Neural progenitor cell (in vitro differentiated cells): ENCODE data around the gene CYFIP2. TPM values are rescaled to one million over a fixed set of nuclear protein-coding genes. Genes with fewer than 3 reads are reported as not detected.

Experiments
- DNase-seq: peaks from one replicate; pipeline ENCODE4 v3.0.0-alpha.2; 2016; ENCODE audit warnings: low spot score
- H2AFZ ChIP-seq: fragments of 200-600 bp; sonication (generic); replicated peaks from 2 replicates; pipeline ENCODE4 v1.6.1; 2016; ENCODE audit warnings: antibody characterized with exemption
- H3F3A ChIP-seq: fragments of 200-600 bp; sonication (generic); 2 replicates; pipeline ENCODE4 v1.6.1; 2016; ENCODE audit warnings: antibody characterized with exemption, low read depth
- H3K27ac ChIP-seq: fragments of 200-600 bp; sonication (generic); 2 replicates; pipeline ENCODE4 v1.5.1; 2016; ENCODE audit warnings: mild to moderate bottlenecking
- H3K27me3 ChIP-seq: fragments of 200-600 bp; sonication (generic); 2 replicates; pipeline ENCODE4 v1.6.1; 2016; ENCODE audit warnings: mild to moderate bottlenecking, moderate library complexity
- H3K36me3 ChIP-seq: fragments of 200-600 bp; sonication (generic); 2 replicates; pipeline ENCODE4 v1.5.1; 2016
- H3K4me1 ChIP-seq: fragments of 200-600 bp; sonication (generic); 2 replicates; pipeline ENCODE4 v1.6.1; 2016; ENCODE audit warnings: mixed run types
- H3K4me2 ChIP-seq: fragments of 200-600 bp; sonication (generic); 2 replicates; pipeline ENCODE4 v1.6.1; 2016
- H3K4me3 ChIP-seq: fragments of 200-600 bp; sonication (generic); 2 replicates; pipeline ENCODE4 v1.5.1; 2016
- H3K79me2 ChIP-seq: fragments of 200-600 bp; sonication (generic); 2 replicates; pipeline ENCODE4 v1.6.1; 2016; ENCODE audit warnings: low read depth
- H3K9ac ChIP-seq: fragments of 200-600 bp; sonication (generic); 2 replicates; pipeline ENCODE4 v1.6.1; 2016
- H3K9me3 ChIP-seq: fragments of 200-600 bp; sonication (generic); 2 replicates; pipeline ENCODE4 v1.5.1; 2016; ENCODE audit warnings: low read depth
- H4K20me1 ChIP-seq: fragments of 200-600 bp; sonication (generic); 2 replicates; pipeline ENCODE4 v1.6.1; 2016; ENCODE audit warnings: low read depth
- H3K27ac Mint-ChIP-seq: 3 replicates; pipeline ENCODE4 v1.8.0; 2021; ENCODE audit warnings: mixed read lengths
- H3K27me3 Mint-ChIP-seq: 2 replicates; pipeline ENCODE4 v1.8.0; 2022; ENCODE audit warnings: low read depth, mild to moderate bottlenecking, inconsistent platforms, moderate library complexity, mixed read lengths; ENCODE audit not compliant: insufficient read depth
- H3K36me3 Mint-ChIP-seq: 3 replicates; pipeline ENCODE4 v1.8.0; 2021; ENCODE audit warnings: mixed read lengths
- H3K4me1 Mint-ChIP-seq: 3 replicates; pipeline ENCODE4 v1.8.0; 2021; ENCODE audit warnings: mixed read lengths
- H3K4me3 Mint-ChIP-seq: 3 replicates; pipeline ENCODE4 v1.8.0; 2021; ENCODE audit warnings: mild to moderate bottlenecking, moderate library complexity, mixed read lengths
- H3K9me3 Mint-ChIP-seq: 3 replicates; pipeline ENCODE4 v1.8.0; 2020; ENCODE audit warnings: mixed read lengths
- CTCF ChIP-seq: fragments of 200-600 bp; sonication (generic); IDR thresholded peaks from 2 replicates; pipeline ENCODE4 v1.5.1; 2017; ENCODE audit warnings: antibody characterized with exemption, mild to moderate bottlenecking
- EZH2 ChIP-seq: fragments of 200-600 bp; sonication (generic); IDR thresholded peaks from 2 replicates; pipeline ENCODE4 v1.6.1; 2017; ENCODE audit warnings: antibody characterized with exemption, mild to moderate bottlenecking, moderate library complexity
- EZH2phosphoT487 ChIP-seq: fragments of 200-600 bp; sonication (generic); IDR thresholded peaks from 2 replicates; pipeline ENCODE4 v1.6.1; 2017; ENCODE audit warnings: antibody characterized with exemption
- total RNA-seq: library from RNA; depleted of rRNA; stranded (reverse); fragments of >200 nt; gene quantifications from 2 replicates; pipeline ENCODE4 v1.2.3, GENCODE V29; 2015; ENCODE audit warnings: low replicate concordance

Gene CYFIP2
- total RNA-seq, 1 donor from 2014 or later: 70.2 TPM

DNA sequence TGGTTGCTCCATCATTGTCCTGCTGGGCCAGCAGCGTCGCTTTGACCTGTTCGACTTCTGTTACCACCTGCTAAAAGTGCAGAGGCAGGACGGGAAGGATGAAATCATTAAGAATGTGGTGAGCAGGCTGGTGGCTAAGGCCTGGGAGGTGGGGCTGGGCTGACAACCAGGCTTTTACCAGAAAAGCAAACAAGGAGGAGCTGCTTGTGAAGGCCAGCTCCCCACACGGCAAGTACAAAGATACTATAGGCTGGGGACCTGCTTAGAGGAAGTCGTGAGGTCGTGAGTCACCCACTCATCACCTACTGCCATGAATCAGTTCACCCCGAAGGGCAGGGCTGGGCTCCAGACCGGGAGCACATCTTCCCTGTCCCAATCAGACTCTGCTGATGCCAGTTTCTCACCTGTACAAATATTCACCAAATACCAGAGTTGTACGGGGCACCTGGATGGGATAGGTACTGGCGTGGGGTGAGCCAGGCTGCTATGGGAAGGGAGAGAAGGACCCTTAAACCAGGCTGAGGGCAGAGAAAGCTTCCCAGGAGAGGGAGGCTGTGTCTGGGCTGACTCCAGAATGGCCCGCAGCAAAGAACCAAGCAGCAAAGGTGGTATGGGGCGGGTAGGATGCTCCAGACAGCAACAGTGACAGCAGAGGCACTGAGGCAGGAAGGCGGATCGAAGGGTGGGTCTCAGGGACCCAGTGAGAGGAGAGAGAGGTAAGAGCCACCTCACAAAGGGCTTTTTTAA is 124.8 kb downstream of the CYFIP2 start:
- Histone ChIP-seq H3K27me3 (no peaks in the 10 kb centered on the region), H3K9ac (no peak overlapping the region), H3K4me1 (no peaks in the 10 kb centered on the region), H3K79me2 (no peaks in the 10 kb centered on the region), H3K4me2 (no peak overlapping the region), H2AFZ (no peak overlapping the region), H3K4me3 (no peak overlapping the region), H3K36me3 (no peaks in the 10 kb centered on the region), H3K27ac (no peak overlapping the region), H4K20me1 (no peaks in the 10 kb centered on the region), H3F3A (no peaks in the 10 kb centered on the region), H3K9me3 (no peaks in the 10 kb centered on the region)
- Mint-ChIP-seq H3K4me1 (peaks cover 19% of the 10 kb centered on the region), H3K27me3 (no peaks in the 10 kb centered on the region), H3K27ac (peak overlapping the region; percentile 70), H3K4me3 (no peak overlapping the region), H3K9me3 (no peaks in the 10 kb centered on the region), H3K36me3 (peaks cover 19% of the 10 kb centered on the region)
- TF ChIP-seq EZH2: no peak
- TF ChIP-seq CTCF: no peak
- no peak for TF ChIP-seq EZH2phosphoT487
- no peak for DNase-seq

DNA sequence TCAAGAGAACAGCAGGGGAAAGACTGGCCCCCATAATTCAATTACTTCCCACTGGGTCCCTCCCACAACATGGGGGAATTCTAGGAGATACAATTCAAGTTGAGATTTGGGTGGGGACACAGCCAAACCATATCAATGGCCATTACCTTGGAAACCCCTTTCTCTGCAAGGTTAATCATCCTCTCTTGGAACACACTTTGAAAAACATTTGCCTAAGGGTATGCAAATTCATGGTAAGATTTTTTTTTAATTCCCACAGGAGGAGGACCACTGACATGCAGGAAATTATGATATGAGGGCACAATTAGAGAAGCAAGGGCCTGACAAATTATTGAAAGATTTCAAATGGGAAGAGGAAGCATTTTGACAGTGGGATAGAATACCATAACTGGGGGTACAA is 132.4 kb downstream of the CYFIP2 start:
- peaks cover 5% of the 10 kb centered on the region for H3K9me3 Mint-ChIP-seq
- H3K4me1 Mint-ChIP-seq: no peaks in the 10 kb centered on the region
- H4K20me1 ChIP-seq: no peaks in the 10 kb centered on the region
- DNase-seq: no peak
- TF ChIP-seq EZH2phosphoT487 (no peak), CTCF (no peak), EZH2 (no peak)
- H3K9ac ChIP-seq: no peak overlapping the region
- no peak overlapping the region for H3K4me2 ChIP-seq
- no peak overlapping the region for H3K4me3 Mint-ChIP-seq
- no peak overlapping the region for H3K27ac ChIP-seq
- no peaks in the 10 kb centered on the region for H3F3A ChIP-seq
- H3K79me2 ChIP-seq: no peaks in the 10 kb centered on the region
- no peak overlapping the region for H3K4me3 ChIP-seq
- no peaks in the 10 kb centered on the region for H3K27me3 ChIP-seq
- no peaks in the 10 kb centered on the region for H3K4me1 ChIP-seq
- H3K36me3 ChIP-seq: no peaks in the 10 kb centered on the region
- H3K27me3 Mint-ChIP-seq: peaks cover 5% of the 10 kb centered on the region
- no peaks in the 10 kb centered on the region for H3K9me3 ChIP-seq
- H2AFZ ChIP-seq: no peak overlapping the region
- H3K27ac Mint-ChIP-seq: no peak overlapping the region
- peaks cover 11% of the 10 kb centered on the region for H3K36me3 Mint-ChIP-seq

DNA sequence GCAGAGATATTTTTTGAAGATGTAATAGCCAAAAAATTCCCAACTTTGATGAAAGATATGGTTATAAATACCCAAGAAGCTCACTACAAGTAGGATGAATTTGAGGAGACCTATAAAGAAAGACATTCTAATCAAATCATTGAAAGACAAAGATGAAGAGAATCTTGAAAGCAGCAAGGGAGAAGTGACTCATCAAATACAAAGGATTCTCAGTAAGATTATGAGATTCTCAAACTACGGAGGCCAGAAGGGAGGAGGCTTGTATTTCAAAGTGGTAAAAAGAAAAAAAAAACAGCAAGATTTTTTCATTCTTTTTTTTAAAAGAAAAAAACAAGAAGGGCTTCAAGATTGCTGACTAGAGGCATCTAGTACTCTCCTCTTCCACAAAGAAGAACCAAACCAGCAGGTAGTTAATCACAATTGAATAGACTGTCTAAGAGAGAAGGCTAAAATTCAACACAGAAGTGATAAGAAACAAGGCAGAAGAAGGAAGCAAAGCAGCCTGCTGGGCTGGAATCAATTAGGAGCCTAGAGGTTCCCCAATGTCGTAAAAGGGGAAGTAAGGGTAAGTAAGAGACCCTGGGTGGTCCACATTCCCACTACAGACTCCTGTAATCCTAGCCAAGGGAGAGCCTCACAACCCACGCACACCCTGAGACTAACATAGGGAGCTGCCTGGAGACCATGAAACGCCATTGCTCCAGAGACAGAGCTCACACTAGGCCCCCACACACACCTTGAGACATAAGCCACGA is 135.0 kb downstream of the CYFIP2 start:
- Histone ChIP-seq H3K9ac (no peak overlapping the region), H3K27me3 (no peaks in the 10 kb centered on the region), H3F3A (no peaks in the 10 kb centered on the region), H3K4me3 (no peak overlapping the region), H2AFZ (no peak overlapping the region), H3K79me2 (no peaks in the 10 kb centered on the region), H4K20me1 (no peaks in the 10 kb centered on the region), H3K36me3 (no peaks in the 10 kb centered on the region), H3K4me1 (no peaks in the 10 kb centered on the region), H3K4me2 (no peak overlapping the region), H3K27ac (no peak overlapping the region), H3K9me3 (no peaks in the 10 kb centered on the region)
- DNase-seq: no peak
- no peaks in the 10 kb centered on the region for H3K4me1 Mint-ChIP-seq
- H3K9me3 Mint-ChIP-seq: peaks cover 5% of the 10 kb centered on the region
- no peaks in the 10 kb centered on the region for H3K36me3 Mint-ChIP-seq
- no peak overlapping the region for H3K27ac Mint-ChIP-seq
- no peak for TF ChIP-seq CTCF
- TF ChIP-seq EZH2phosphoT487: no peak
- no peak for TF ChIP-seq EZH2
- H3K27me3 Mint-ChIP-seq: peaks cover 5% of the 10 kb centered on the region
- H3K4me3 Mint-ChIP-seq: no peak overlapping the region
